D341Med (cell line): ENCODE measurements around the gene NXPE3.
"Not testable (repeated sequence)": the region's sequence is repeated elsewhere in the genome, so short reads cannot be mapped to it uniquely, and the experiment has no call there.

Source experiments
- DNase-seq: peaks from one replicate; pipeline ENCODE4 v3.0.0; 2012; ENCODE audit warnings: low spot score

Gene NXPE3

GRCh38 chr3:101851850-101852714 is 73.1 kb downstream of the NXPE3 start:
- no peak for DNase-seq

- no peak for DNase-seq
Observed at GRCh38 chr3:101852983-101853840, 74.2 kb downstream of the NXPE3 start.

- no peak for DNase-seq
Observed at GRCh38 chr3:101853982-101854381, 75.0 kb downstream of the NXPE3 start.

GRCh38 chr3:101854608-101855304 is 75.7 kb downstream of the NXPE3 start:
- DNase-seq: no peak

GRCh38 chr3:101857301-101857741 is 78.3 kb downstream of the NXPE3 start:
- DNase-seq: no peak

- DNase-seq: no peak
Observed at GRCh38 chr3:101858464-101859030, 79.5 kb downstream of the NXPE3 start.

- no peak for DNase-seq
Observed at GRCh38 chr3:101859882-101860448, 81.0 kb downstream of the NXPE3 start.

GRCh38 chr3:101861212-101861788 is 82.3 kb downstream of the NXPE3 start:
- no peak for DNase-seq

GRCh38 chr3:101861789-101862415 is 82.9 kb downstream of the NXPE3 start:
- DNase-seq: no peak

GRCh38 chr3:101862416-101863165 is 83.6 kb downstream of the NXPE3 start:
- DNase-seq: no peak

GRCh38 chr3:101864926-101865325 is 85.9 kb downstream of the NXPE3 start:
- not testable (repeated sequence) for DNase-seq

GRCh38 chr3:101865751-101866509 is 86.9 kb downstream of the NXPE3 start:
- no peak for DNase-seq

GRCh38 chr3:101867511-101867910 is 88.5 kb downstream of the NXPE3 start:
- no peak for DNase-seq

- DNase-seq: no peak
Observed at GRCh38 chr3:101867996-101868395, 89.0 kb downstream of the NXPE3 start.

- no peak for DNase-seq
Observed at GRCh38 chr3:101868534-101869464, 89.8 kb downstream of the NXPE3 start.

GRCh38 chr3:101870138-101870537 is 91.1 kb downstream of the NXPE3 start:
- DNase-seq: no peak

- no peak for DNase-seq
Observed at GRCh38 chr3:101873619-101874018, 94.6 kb downstream of the NXPE3 start.

GRCh38 chr3:101876142-101876541 is 97.1 kb downstream of the NXPE3 start:
- no peak for DNase-seq
